Stomach smooth muscle (tissue), 2 donors: ENCODE measurements around the gene DAPP1.

Source experiments
- H3K27ac ChIP-seq: one replicate; pipeline ENCODE4 v1.7.0; 2013; ENCODE audit warnings: mild to moderate bottlenecking, low read length, inconsistent platforms
- H3K27me3 ChIP-seq, 2 donors: one replicate each; pipeline ENCODE4 v1.7.0; 2013; ENCODE audit warnings: low read length in 2 of 2; ENCODE audit not compliant: insufficient read depth in 2 of 2, control insufficient read depth in 1 of 2
- H3K36me3 ChIP-seq, 2 donors: one replicate each; pipeline ENCODE4 v1.7.0; 2013; ENCODE audit warnings: low read length in 2 of 2; ENCODE audit not compliant: control insufficient read depth in 2 of 2, insufficient read depth in 2 of 2
- H3K4me1 ChIP-seq: one replicate; pipeline ENCODE4 v1.7.0; 2013; ENCODE audit warnings: low read length; ENCODE audit not compliant: control insufficient read depth, insufficient read depth
- H3K4me3 ChIP-seq, 2 donors: one replicate each; pipeline ENCODE4 v1.7.0; 2013; ENCODE audit warnings: low read length in 2 of 2
- H3K9ac ChIP-seq, 2 donors: one replicate each; pipeline ENCODE4 v1.7.0; 2013; ENCODE audit warnings: low read length in 2 of 2, mild to moderate bottlenecking in 1 of 2
- H3K9me3 ChIP-seq, 2 donors: one replicate each; pipeline ENCODE4 v1.7.0; 2013; ENCODE audit warnings: low read length in 2 of 2; ENCODE audit not compliant: control insufficient read depth in 2 of 2
- donor health status: healthy.
- donor health status: Pancreatic carcinoma.

Gene DAPP1

DNA sequence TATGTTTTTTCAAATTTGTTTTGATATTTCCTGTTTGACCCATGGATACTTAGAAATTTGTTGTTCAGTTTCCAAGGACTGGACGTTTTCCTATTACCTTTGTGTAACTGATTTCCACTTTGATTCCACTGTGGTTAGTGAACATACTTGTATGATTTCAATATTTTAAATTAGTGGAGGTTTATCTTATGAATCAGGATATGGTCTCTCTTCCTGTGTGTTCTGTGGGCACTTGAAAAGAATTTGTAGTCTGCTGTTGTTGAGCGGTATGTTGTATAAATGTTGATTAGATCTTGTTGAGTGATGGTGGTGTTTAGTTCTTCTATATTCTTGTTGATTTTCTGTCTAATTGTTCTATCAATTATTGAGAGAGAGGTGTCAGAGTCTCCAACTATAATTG lies 98.8 kb downstream of the DAPP1 start:
- no peaks in the 10 kb centered on the region for H3K9me3 ChIP-seq
- no peaks in the 10 kb centered on the region for H3K4me1 ChIP-seq
- H3K27ac ChIP-seq = no peak overlapping the region
- H3K36me3 ChIP-seq = peaks cover 0 to 6% of the 10 kb centered on the region in 2 donors
- no peaks in the 10 kb centered on the region for H3K27me3 ChIP-seq
- no peak overlapping the region for H3K4me3 ChIP-seq
- no peak overlapping the region for H3K9ac ChIP-seq

DNA sequence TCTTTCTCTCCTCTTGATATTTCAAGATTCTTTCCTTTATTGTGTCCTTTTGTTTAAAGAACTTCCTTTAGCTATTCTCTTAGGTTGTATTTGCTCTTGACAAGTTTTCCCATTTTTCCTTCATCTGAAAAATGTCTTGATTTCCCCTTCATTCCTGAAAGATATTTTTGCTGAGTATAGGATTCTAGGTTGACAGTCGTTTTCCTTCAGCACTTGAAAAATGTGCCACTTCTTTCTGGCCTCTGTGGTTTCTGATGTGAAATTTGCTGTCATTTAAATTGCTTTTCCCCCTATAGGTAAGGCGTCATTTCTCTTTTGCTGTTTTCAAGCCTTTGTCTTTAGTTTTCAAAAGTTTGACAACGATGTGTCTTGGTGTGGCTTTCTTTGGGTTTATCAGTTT lies 100.9 kb downstream of the DAPP1 start:
- no peak overlapping the region for H3K27ac ChIP-seq
- no peak overlapping the region for H3K9ac ChIP-seq
- H3K36me3 ChIP-seq = peaks cover 3 to 6% of the 10 kb centered on the region in 2 donors
- no peaks in the 10 kb centered on the region for H3K27me3 ChIP-seq
- no peak overlapping the region for H3K4me3 ChIP-seq
- no peaks in the 10 kb centered on the region for H3K4me1 ChIP-seq
- H3K9me3 ChIP-seq = no peaks in the 10 kb centered on the region

GRCh38 chr4:99918656-99919055 lies 102.0 kb downstream of the DAPP1 start:
- no peak overlapping the region for H3K9ac ChIP-seq
- no peaks in the 10 kb centered on the region for H3K9me3 ChIP-seq
- no peak overlapping the region for H3K4me3 ChIP-seq
- H3K4me1 ChIP-seq = no peaks in the 10 kb centered on the region
- H3K27ac ChIP-seq = no peak overlapping the region
- H3K27me3 ChIP-seq = no peaks in the 10 kb centered on the region
- H3K36me3 ChIP-seq = peaks cover 3 to 6% of the 10 kb centered on the region in 2 donors
